Measurements from ENCODE around the gene CELF2.

CELF2 gene

GRCh38 chr10:11215471-11215870 lies 197.8 kb downstream of the CELF2 start:
- Histone ChIP-seq H3K4me1 (ENCODE audit: control insufficient read depth in 5 of 5, insufficient read depth in 5 of 5, low read length in 5 of 5) (peaks cover 0 to 13% (median 5%) of the 10 kb centered on the region in 5 donors), H3K27me3 (ENCODE audit: control insufficient read depth in 5 of 5, insufficient read depth in 4 of 5, low read length in 5 of 5) (no peaks in the 10 kb centered on the region), H3K9me3 (ENCODE audit: control insufficient read depth in 5 of 5, low read length in 5 of 5) (no peaks in the 10 kb centered on the region), H3K27ac (ENCODE audit: low read depth, low read length) (no peak overlapping the region), H3K9ac (ENCODE audit: low read length in 5 of 5) (no peak overlapping the region), H3K36me3 (ENCODE audit: control insufficient read depth in 5 of 5, insufficient read depth in 5 of 5, low read length in 5 of 5) (peaks cover 3 to 22% (median 9%) of the 10 kb centered on the region in 5 donors), H3K4me3 (ENCODE audit: low read depth in 1 of 5, low read length in 5 of 5) (no peak overlapping the region)

- H3K9ac ChIP-seq (ENCODE audit: low read length in 5 of 5): no peak overlapping the region
- H3K36me3 ChIP-seq (ENCODE audit: control insufficient read depth in 5 of 5, insufficient read depth in 5 of 5, low read length in 5 of 5): peaks cover 7 to 32% (median 14%) of the 10 kb centered on the region in 5 donors
- no peak overlapping the region for H3K27ac ChIP-seq (ENCODE audit: low read depth, low read length)
- H3K4me3 ChIP-seq (ENCODE audit: low read depth in 1 of 5, low read length in 5 of 5): no peak overlapping the region
- peaks cover 0 to 3% (median 0%) of the 10 kb centered on the region in 5 donors for H3K4me1 ChIP-seq (ENCODE audit: control insufficient read depth in 5 of 5, insufficient read depth in 5 of 5, low read length in 5 of 5)
- H3K9me3 ChIP-seq (ENCODE audit: control insufficient read depth in 5 of 5, low read length in 5 of 5): no peaks in the 10 kb centered on the region
- no peaks in the 10 kb centered on the region for H3K27me3 ChIP-seq (ENCODE audit: control insufficient read depth in 5 of 5, insufficient read depth in 4 of 5, low read length in 5 of 5)
Measured at GRCh38 chr10:11217521-11217920, 199.8 kb downstream of the CELF2 start.

- Histone ChIP-seq H3K36me3 (ENCODE audit: control insufficient read depth in 5 of 5, insufficient read depth in 5 of 5, low read length in 5 of 5) (peaks cover 7 to 32% (median 14%) of the 10 kb centered on the region in 5 donors), H3K9ac (ENCODE audit: low read length in 5 of 5) (no peak overlapping the region), H3K4me1 (ENCODE audit: control insufficient read depth in 5 of 5, insufficient read depth in 5 of 5, low read length in 5 of 5) (peaks cover 0 to 3% (median under 1%) of the 10 kb centered on the region in 5 donors), H3K27me3 (ENCODE audit: control insufficient read depth in 5 of 5, insufficient read depth in 4 of 5, low read length in 5 of 5) (no peaks in the 10 kb centered on the region), H3K27ac (ENCODE audit: low read depth, low read length) (no peak overlapping the region), H3K4me3 (ENCODE audit: low read depth in 1 of 5, low read length in 5 of 5) (no peak overlapping the region), H3K9me3 (ENCODE audit: control insufficient read depth in 5 of 5, low read length in 5 of 5) (no peaks in the 10 kb centered on the region)
Measured at GRCh38 chr10:11218395-11218794, 200.7 kb downstream of the CELF2 start.

- Histone ChIP-seq H3K27me3 (ENCODE audit: control insufficient read depth in 5 of 5, insufficient read depth in 4 of 5, low read length in 5 of 5) (no peaks in the 10 kb centered on the region), H3K4me1 (ENCODE audit: control insufficient read depth in 5 of 5, insufficient read depth in 5 of 5, low read length in 5 of 5) (peaks cover 0 to 10% (median 3%) of the 10 kb centered on the region in 5 donors), H3K27ac (ENCODE audit: low read depth, low read length) (no peak overlapping the region), H3K9ac (ENCODE audit: low read length in 5 of 5) (no peak overlapping the region), H3K4me3 (ENCODE audit: low read depth in 1 of 5, low read length in 5 of 5) (no peak overlapping the region), H3K9me3 (ENCODE audit: control insufficient read depth in 5 of 5, low read length in 5 of 5) (no peaks in the 10 kb centered on the region), H3K36me3 (ENCODE audit: control insufficient read depth in 5 of 5, insufficient read depth in 5 of 5, low read length in 5 of 5) (peaks cover 7 to 32% (median 12%) of the 10 kb centered on the region in 5 donors)
Measured at GRCh38 chr10:11219431-11219830, 201.8 kb downstream of the CELF2 start.

- no peak overlapping the region for H3K27ac ChIP-seq (ENCODE audit: low read depth, low read length)
- H3K4me1 ChIP-seq (ENCODE audit: control insufficient read depth in 5 of 5, insufficient read depth in 5 of 5, low read length in 5 of 5): peaks cover 0 to 19% (median 9%) of the 10 kb centered on the region in 5 donors
- H3K9ac ChIP-seq (ENCODE audit: low read length in 5 of 5): no peak overlapping the region
- peaks cover 14 to 43% (median 25%) of the 10 kb centered on the region in 5 donors for H3K36me3 ChIP-seq (ENCODE audit: control insufficient read depth in 5 of 5, insufficient read depth in 5 of 5, low read length in 5 of 5)
- no peaks in the 10 kb centered on the region for H3K9me3 ChIP-seq (ENCODE audit: control insufficient read depth in 5 of 5, low read length in 5 of 5)
- no peak overlapping the region for H3K4me3 ChIP-seq (ENCODE audit: low read depth in 1 of 5, low read length in 5 of 5)
- H3K27me3 ChIP-seq (ENCODE audit: control insufficient read depth in 5 of 5, insufficient read depth in 4 of 5, low read length in 5 of 5): no peaks in the 10 kb centered on the region
Measured at GRCh38 chr10:11223081-11223480, 205.4 kb downstream of the CELF2 start.

GRCh38 chr10:11223507-11224140 lies 206.0 kb downstream of the CELF2 start:
- no peaks in the 10 kb centered on the region for H3K27me3 ChIP-seq (ENCODE audit: control insufficient read depth in 5 of 5, insufficient read depth in 4 of 5, low read length in 5 of 5)
- H3K4me3 ChIP-seq (ENCODE audit: low read depth in 1 of 5, low read length in 5 of 5): no peak overlapping the region
- H3K36me3 ChIP-seq (ENCODE audit: control insufficient read depth in 5 of 5, insufficient read depth in 5 of 5, low read length in 5 of 5): peaks cover 11 to 40% (median 25%) of the 10 kb centered on the region in 5 donors
- H3K9ac ChIP-seq (ENCODE audit: low read length in 5 of 5): no peak overlapping the region
- peaks cover 0 to 19% (median 9%) of the 10 kb centered on the region in 5 donors for H3K4me1 ChIP-seq (ENCODE audit: control insufficient read depth in 5 of 5, insufficient read depth in 5 of 5, low read length in 5 of 5)
- no peaks in the 10 kb centered on the region for H3K9me3 ChIP-seq (ENCODE audit: control insufficient read depth in 5 of 5, low read length in 5 of 5)
- H3K27ac ChIP-seq (ENCODE audit: low read depth, low read length): no peak overlapping the region

- Histone ChIP-seq H3K27me3 (ENCODE audit: control insufficient read depth in 5 of 5, insufficient read depth in 4 of 5, low read length in 5 of 5) (no peaks in the 10 kb centered on the region), H3K9ac (ENCODE audit: low read length in 5 of 5) (no peak overlapping the region), H3K4me3 (ENCODE audit: low read depth in 1 of 5, low read length in 5 of 5) (no peak overlapping the region), H3K9me3 (ENCODE audit: control insufficient read depth in 5 of 5, low read length in 5 of 5) (no peaks in the 10 kb centered on the region), H3K4me1 (ENCODE audit: control insufficient read depth in 5 of 5, insufficient read depth in 5 of 5, low read length in 5 of 5) (peaks cover 0 to 19% (median 8%) of the 10 kb centered on the region in 5 donors), H3K27ac (ENCODE audit: low read depth, low read length) (no peak overlapping the region), H3K36me3 (ENCODE audit: control insufficient read depth in 5 of 5, insufficient read depth in 5 of 5, low read length in 5 of 5) (peaks cover 11 to 36% (median 21%) of the 10 kb centered on the region in 5 donors)
Measured at GRCh38 chr10:11224321-11224720, 206.6 kb downstream of the CELF2 start.

GRCh38 chr10:11224792-11225416 lies 207.2 kb downstream of the CELF2 start:
- Histone ChIP-seq H3K4me3 (ENCODE audit: low read depth in 1 of 5, low read length in 5 of 5) (no peak overlapping the region), H3K27ac (ENCODE audit: low read depth, low read length) (no peak overlapping the region), H3K4me1 (ENCODE audit: control insufficient read depth in 5 of 5, insufficient read depth in 5 of 5, low read length in 5 of 5) (peaks cover 0 to 19% (median 8%) of the 10 kb centered on the region in 5 donors), H3K36me3 (ENCODE audit: control insufficient read depth in 5 of 5, insufficient read depth in 5 of 5, low read length in 5 of 5) (peaks cover 11 to 33% (median 18%) of the 10 kb centered on the region in 5 donors), H3K9me3 (ENCODE audit: control insufficient read depth in 5 of 5, low read length in 5 of 5) (no peaks in the 10 kb centered on the region), H3K9ac (ENCODE audit: low read length in 5 of 5) (no peak overlapping the region), H3K27me3 (ENCODE audit: control insufficient read depth in 5 of 5, insufficient read depth in 4 of 5, low read length in 5 of 5) (no peaks in the 10 kb centered on the region)

- Histone ChIP-seq H3K27ac (ENCODE audit: low read depth, low read length) (no peak overlapping the region), H3K9ac (ENCODE audit: low read length in 5 of 5) (no peak overlapping the region), H3K36me3 (ENCODE audit: control insufficient read depth in 5 of 5, insufficient read depth in 5 of 5, low read length in 5 of 5) (peaks cover 8 to 29% (median 16%) of the 10 kb centered on the region in 5 donors), H3K4me1 (ENCODE audit: control insufficient read depth in 5 of 5, insufficient read depth in 5 of 5, low read length in 5 of 5) (peaks cover 0 to 19% (median 8%) of the 10 kb centered on the region in 5 donors), H3K4me3 (ENCODE audit: low read depth in 1 of 5, low read length in 5 of 5) (no peak overlapping the region), H3K27me3 (ENCODE audit: control insufficient read depth in 5 of 5, insufficient read depth in 4 of 5, low read length in 5 of 5) (no peaks in the 10 kb centered on the region), H3K9me3 (ENCODE audit: control insufficient read depth in 5 of 5, low read length in 5 of 5) (no peaks in the 10 kb centered on the region)
Measured at GRCh38 chr10:11225935-11226334, 208.3 kb downstream of the CELF2 start.

- no peaks in the 10 kb centered on the region for H3K27me3 ChIP-seq (ENCODE audit: control insufficient read depth in 5 of 5, insufficient read depth in 4 of 5, low read length in 5 of 5)
- no peaks in the 10 kb centered on the region for H3K9me3 ChIP-seq (ENCODE audit: control insufficient read depth in 5 of 5, low read length in 5 of 5)
- H3K27ac ChIP-seq (ENCODE audit: low read depth, low read length): no peak overlapping the region
- H3K4me3 ChIP-seq (ENCODE audit: low read depth in 1 of 5, low read length in 5 of 5): no peak overlapping the region
- peaks cover 0 to 19% (median 8%) of the 10 kb centered on the region in 5 donors for H3K4me1 ChIP-seq (ENCODE audit: control insufficient read depth in 5 of 5, insufficient read depth in 5 of 5, low read length in 5 of 5)
- peaks cover 7 to 24% (median 16%) of the 10 kb centered on the region in 5 donors for H3K36me3 ChIP-seq (ENCODE audit: control insufficient read depth in 5 of 5, insufficient read depth in 5 of 5, low read length in 5 of 5)
- no peak overlapping the region for H3K9ac ChIP-seq (ENCODE audit: low read length in 5 of 5)
Measured at GRCh38 chr10:11227103-11227502, 209.4 kb downstream of the CELF2 start.

Data from subcutaneous abdominal adipose tissue (tissue), 5 donors.